Heart left ventricle (tissue), 16 donors: ENCODE results near the gene C11orf42. TPM values are rescaled to one million over a fixed set of nuclear protein-coding genes. Genes with fewer than 3 reads are reported as not detected.

Source experiments
- ATAC-seq, 4 donors: fragments of 200-7000 bp; cut with Tn5 transposase; one replicate each; pipeline ENCODE4 v1.9.1; 2020 to 2022; ENCODE audit warnings: moderate library complexity in 4 of 4, mild to moderate bottlenecking in 3 of 4, moderate number of reproducible peaks in 1 of 4
- DNase-seq, 5 donors: peaks; one replicate each; pipeline ENCODE4 v3.0.0-alpha.2; 2020
- H3K27ac ChIP-seq, 12 donors: fragments of 200-600 bp; sonication (generic) in 4 of 12; one replicate each; pipeline versions ENCODE4 v1.5.0 to v1.8.0; 2016 to 2022; ENCODE audit warnings: mild to moderate bottlenecking in 2 of 12
- H3K27me3 ChIP-seq, 9 donors: fragments of 200-600 bp; sonication (generic) in 2 of 9; one replicate each; pipeline versions ENCODE4 v1.5.1 to v1.8.0; 2016 to 2022; ENCODE audit warnings: mild to moderate bottlenecking in 3 of 9
- H3K36me3 ChIP-seq, 9 donors: fragments of 200-600 bp; sonication (generic) in 2 of 9; one replicate each; pipeline versions ENCODE4 v1.5.0 to v1.8.0; 2018 to 2022; ENCODE audit warnings: mild to moderate bottlenecking in 2 of 9
- H3K4me1 ChIP-seq, 12 donors: fragments of 200-600 bp; sonication (generic) in 4 of 12; one replicate each; pipeline versions ENCODE4 v1.5.0 to v1.8.0; 2016 to 2022; ENCODE audit warnings: mild to moderate bottlenecking in 3 of 12
- H3K4me3 ChIP-seq, 12 donors: fragments of 200-600 bp; sonication (generic) in 4 of 12; one replicate each; pipeline versions ENCODE4 v1.5.0 to v1.8.0; 2017 to 2022; ENCODE audit warnings: mild to moderate bottlenecking in 9 of 12, moderate library complexity in 4 of 12
- H3K9me3 ChIP-seq, 12 donors: fragments of 200-600 bp; sonication (generic) in 4 of 12; one replicate each; pipeline versions ENCODE4 v1.5.0 to v1.8.0; 2016 to 2022; ENCODE audit warnings: mild to moderate bottlenecking in 1 of 12
- CTCF ChIP-seq, 12 donors: fragments of 200-600 bp; sonication (generic) in 4 of 12; IDR thresholded peaks; one replicate each; pipeline versions ENCODE4 v1.5.0 to v1.8.0; 2018 to 2022; ENCODE audit warnings: antibody characterized with exemption in 12 of 12, mild to moderate bottlenecking in 5 of 12
- POLR2A ChIP-seq, 2 donors: fragments of 450-650 bp; IDR thresholded peaks; one replicate each; pipeline ENCODE4 v1.6.1; 2017; ENCODE audit warnings: antibody characterized with exemption in 2 of 2, mild to moderate bottlenecking in 2 of 2, moderate library complexity in 2 of 2
- WGBS, 4 donors: extraction: QIAGEN DNeasy Blood & Tissue Kit in 2 of 4; methylation state at CpG; one replicate each; pipeline versions ENCODE4 v1.1.5 to v1.1.7; 2013 to 2018; 5-methylcytosine and 5-hydroxymethylcytosine counted together
- intact Hi-C, 10 donors: fragments of 100-400 bp; cut with DNase I; formaldehyde crosslinking; loops; one replicate each; pipeline versions ENCODE4 v1.11.1 to v1.14.2; 2022
- polyA plus RNA-seq, 2 donors: library from polyadenylated mRNA; stranded (reverse); fragments of 200-250 nt; gene quantifications; one replicate each; pipeline ENCODE4 v1.2.3, GENCODE V29; 2013
- total RNA-seq, 9 donors: library from RNA; depleted of rRNA in 2 of 9; stranded (reverse); fragments of >200 nt in 2 of 9; fragmentation: NEBNext Ultra II Directional in 3 of 9; extraction: Animal tissue kit (Norgen Biotek cat#: 25700) in 3 of 9; gene quantifications; one replicate each; pipeline versions ENCODE4 v1.1.0 to v1.2.4, GENCODE V29; 2016 to 2023
- donor health status: ischemic (EF 13 %, LVEDD 7.1; RV severe dilation, severe dysfunction).
- donor health status: healthy with polysubstance abuse.
- donor health status: DM: no; HTN: yes; CAD: no.
- donor health status: DM: no; HTN: no; CAD: no.
- donor health status: ischemic (EF 25% LVEDD 6.9; RV normal size, moderate dysfunction).
- donor health status: ischemic (EF 25% LVEDD 5.7; RV mildly dilated, moderate dysfunction).
- donor health status: healthy.
- donor health status: DM: yes; HTN: yes; CAD: no.
- donor health status: ischemic (EF 35%, LVEDD 5.7; RV mildly dilated, moderate dysfunction).
- donor health status: nonischemic (EF 11% LVEDD 7.7; RV severe dilation, severe dysfunction).
- donor health status: DM: yes; HTN: yes; CAD: no.
- donor health status: PGD.
- donor health status: ischemic (EF 29% LVEDD 5.4; RV normal size, mild dysfunction).
- donor health status: nonischemic (EF 23%, LVEDD 6.1; RV moderate dilation, normal function).

C11orf42 gene
- total and polyA plus RNA-seq, 11 donors, result not detected

GRCh38 chr11:6238902-6239301, 33.5 kb downstream of the C11orf42 start, which contains the start of gene CNGA4:
Gene CNGA4 (plus strand): TSS chr11:6239089. CDS start chr11:6239207, 118 bp downstream.
- H3K4me3 ChIP-seq, result no peak within 1 kb of the TSS
- ATAC-seq, result no peak
- intact Hi-C loops, result loop anchor here in 3 of 10 donors (2.0 to 10.0 kb wide), 3 partner anchors 64 to 236 kb away; partner anchors contain the start of gene TRIM3 (in 1 of the 3)
- no peaks in the 10 kb centered on the region for H3K9me3 ChIP-seq
- no peak within 1 kb of the TSS for H3K27ac ChIP-seq
- H3K4me1 ChIP-seq, result peaks cover 0 to 16% (median 4%) of the 10 kb centered on the region in 12 donors
- WGBS, 4 donors, result 75 to 90% (median 88%) methylated on average over 1 of the region's 1 CpG
- no peaks in the 10 kb centered on the region for H3K36me3 ChIP-seq
- no peaks in the 10 kb centered on the region for H3K27me3 ChIP-seq
- no peak for DNase-seq
- TF ChIP-seq POLR2A (IDR thresholded peaks at IDR 0.05) (no peak), CTCF (IDR thresholded peaks at IDR 0.05) (no peak)

- TF ChIP-seq CTCF (IDR thresholded peaks at IDR 0.05), result no peak
- no peak for TF ChIP-seq POLR2A (IDR thresholded peaks at IDR 0.05)
- 97 to 99% (median 98%) methylated on average over 28 of the region's 28 CpGs for WGBS, 4 donors
- no peaks in the 10 kb centered on the region for H3K36me3 ChIP-seq
- no peaks in the 10 kb centered on the region for H3K9me3 ChIP-seq
- intact Hi-C loops, result no loop called here
- no peak overlapping the region for H3K27ac ChIP-seq
- ATAC-seq, result no peak
- DNase-seq, result peak in 1 of 5 donors; percentile 61
- H3K4me3 ChIP-seq, result no peak overlapping the region
- H3K4me1 ChIP-seq, result peaks cover 0 to 14% (median 2%) of the 10 kb centered on the region in 12 donors
- no peaks in the 10 kb centered on the region for H3K27me3 ChIP-seq
These were observed 34.8 kb downstream of the C11orf42 start for GRCh38 chr11:6240139-6240538.

- 59 to 82% (median 68%) methylated on average over 1 of the region's 1 CpG for WGBS, 4 donors
- H3K27me3 ChIP-seq, result no peaks in the 10 kb centered on the region
- no peak for ATAC-seq
- intact Hi-C loops, result no loop called here
- TF ChIP-seq POLR2A (IDR thresholded peaks at IDR 0.05) (no peak), CTCF (IDR thresholded peaks at IDR 0.05) (no peak)
- H3K27ac ChIP-seq, result no peak overlapping the region
- no peaks in the 10 kb centered on the region for H3K36me3 ChIP-seq
- DNase-seq, result no peak
- H3K9me3 ChIP-seq, result no peaks in the 10 kb centered on the region
- no peak overlapping the region for H3K4me3 ChIP-seq
- H3K4me1 ChIP-seq, result peaks cover 0 to 9% (median 0%) of the 10 kb centered on the region in 12 donors
These were observed 35.4 kb downstream of the C11orf42 start for GRCh38 chr11:6240781-6241180.

GRCh38 chr11:6241316-6241715, 36.0 kb downstream of the C11orf42 start:
- no peaks in the 10 kb centered on the region for H3K36me3 ChIP-seq
- H3K27ac ChIP-seq, result no peak overlapping the region
- H3K27me3 ChIP-seq, result no peaks in the 10 kb centered on the region
- DNase-seq, result no peak
- no peak overlapping the region for H3K4me3 ChIP-seq
- 90 to 94% (median 93%) methylated on average over 7 of the region's 7 CpGs for WGBS, 4 donors
- no peaks in the 10 kb centered on the region for H3K9me3 ChIP-seq
- TF ChIP-seq CTCF (IDR thresholded peaks at IDR 0.05), result no peak
- TF ChIP-seq POLR2A (IDR thresholded peaks at IDR 0.05), result no peak
- ATAC-seq, result no peak
- intact Hi-C loops, result no loop called here
- H3K4me1 ChIP-seq, result peaks cover 0 to 8% (median 0%) of the 10 kb centered on the region in 12 donors
